ENCODE measurements around the gene NEB. TPM values are rescaled to one million over a fixed set of nuclear protein-coding genes. Genes with fewer than 3 reads are reported as not detected.

NEB gene
- polyA plus RNA-seq, 1 donor from 2014 or later, result 0.38 TPM

DNA sequence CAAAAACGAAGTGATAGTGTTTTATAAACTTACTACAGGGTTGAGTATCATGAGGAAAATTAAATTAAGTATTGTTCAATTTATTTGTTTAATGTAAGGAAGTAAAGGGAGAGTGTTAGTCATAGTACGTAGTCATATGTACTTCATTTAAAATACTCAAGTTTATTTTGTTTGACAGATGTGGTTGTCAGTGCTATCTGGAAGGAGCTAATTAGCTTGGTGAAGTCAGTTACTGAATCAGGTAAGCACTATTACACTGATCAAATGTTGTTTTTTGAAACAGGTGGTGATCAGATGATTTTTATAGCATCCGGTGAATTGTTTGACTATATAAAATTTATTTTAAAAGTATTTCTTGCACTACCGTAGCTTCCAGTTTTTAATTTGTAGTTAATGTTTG is 295.8 kb downstream of the NEB start (continued):
- TF ChIP-seq SMC3 (conservative IDR thresholded peaks at IDR 0.05; ENCODE audit: poor library complexity) (no peak), RAD21 (conservative IDR thresholded peaks at IDR 0.05) (no peak)

DNA sequence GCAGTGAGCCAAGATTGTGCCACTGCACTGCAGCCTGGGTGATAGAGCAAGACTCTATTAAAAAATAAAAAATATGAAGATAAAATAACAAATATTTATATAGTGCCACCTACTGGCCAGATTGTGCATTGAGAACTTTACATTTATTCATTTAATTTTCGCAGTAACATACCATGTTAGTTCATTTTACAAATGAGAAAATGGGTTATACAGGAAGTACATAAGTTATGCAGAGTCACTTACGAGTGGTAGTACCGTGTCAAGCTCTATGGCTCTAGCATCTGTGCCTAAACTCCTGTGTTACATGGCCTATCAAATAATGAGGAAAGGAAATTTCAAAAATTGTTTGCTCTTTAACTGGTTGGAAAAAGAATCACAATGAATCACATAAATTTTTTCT is 296.6 kb downstream of the NEB start:
- Histone ChIP-seq H3K4me3 (ENCODE audit: low read length) (no peak overlapping the region), H3K36me3 (ENCODE audit: insufficient read depth, low read length) (peaks cover 3% of the 10 kb centered on the region)

More for the DNA sequence above, 296.6 kb downstream of the NEB start:
- Histone ChIP-seq H3F3A (ENCODE audit: insufficient read depth, low read length, poor library complexity, severe bottlenecking) (no peaks in the 10 kb centered on the region), H3K79me2 (replicated peaks; ENCODE audit: insufficient read depth, low read length) (no peaks in the 10 kb centered on the region), H3K27me3 (ENCODE audit: insufficient read depth, low read depth, low read length) (no peaks in the 10 kb centered on the region), H3K9me3 (ENCODE audit: low read length) (no peaks in the 10 kb centered on the region), H2AFZ (ENCODE audit: low read depth, low read length) (no peak overlapping the region), H3K4me2 (ENCODE audit: low read length) (no peak overlapping the region), H3K9me2 (ENCODE audit: insufficient read depth, low read length) (no peaks in the 10 kb centered on the region), H4K20me1 (ENCODE audit: insufficient read depth) (no peaks in the 10 kb centered on the region), H3K9ac (ENCODE audit: low read length) (no peak overlapping the region), H3K27ac (ENCODE audit: low read length) (no peak overlapping the region)
- TF ChIP-seq, protein P1, sequence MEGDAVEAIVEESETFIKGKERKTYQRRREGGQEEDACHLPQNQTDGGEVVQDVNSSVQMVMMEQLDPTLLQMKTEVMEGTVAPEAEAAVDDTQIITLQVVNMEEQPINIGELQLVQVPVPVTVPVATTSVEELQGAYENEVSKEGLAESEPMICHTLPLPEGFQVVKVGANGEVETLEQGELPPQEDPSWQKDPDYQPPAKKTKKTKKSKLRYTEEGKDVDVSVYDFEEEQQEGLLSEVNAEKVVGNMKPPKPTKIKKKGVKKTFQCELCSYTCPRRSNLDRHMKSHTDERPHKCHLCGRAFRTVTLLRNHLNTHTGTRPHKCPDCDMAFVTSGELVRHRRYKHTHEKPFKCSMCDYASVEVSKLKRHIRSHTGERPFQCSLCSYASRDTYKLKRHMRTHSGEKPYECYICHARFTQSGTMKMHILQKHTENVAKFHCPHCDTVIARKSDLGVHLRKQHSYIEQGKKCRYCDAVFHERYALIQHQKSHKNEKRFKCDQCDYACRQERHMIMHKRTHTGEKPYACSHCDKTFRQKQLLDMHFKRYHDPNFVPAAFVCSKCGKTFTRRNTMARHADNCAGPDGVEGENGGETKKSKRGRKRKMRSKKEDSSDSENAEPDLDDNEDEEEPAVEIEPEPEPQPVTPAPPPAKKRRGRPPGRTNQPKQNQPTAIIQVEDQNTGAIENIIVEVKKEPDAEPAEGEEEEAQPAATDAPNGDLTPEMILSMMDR (IDR thresholded peaks at IDR 0.05; ENCODE audit: poor library complexity, severe bottlenecking), result peak; percentile 67
- TF ChIP-seq EZH2 (IDR thresholded peaks at IDR 0.05; ENCODE audit: borderline replicate concordance, insufficient read depth, low read length, poor library complexity, severe bottlenecking), result no peak
- peak; percentile 47 for TF ChIP-seq RAD21 (conservative IDR thresholded peaks at IDR 0.05)
- TF ChIP-seq SMC3 (conservative IDR thresholded peaks at IDR 0.05; ENCODE audit: poor library complexity), result peak; percentile 68

Other genes with a start within 250 kb of the NEB start
- 21.6 and 48.5 TPM in 2 replicates for gene ARL5A, start 93.9 kb upstream of the NEB start, polyA plus RNA-seq